KOPT-K1 (cell line): Measurements from ENCODE around the gene RHPN2.

ENCODE experiments used
- H3K27ac ChIP-seq: fragments of 200-600 bp; sonication (generic); 2 replicates; pipeline ENCODE4 v1.5.1; 2016; ENCODE audit warnings: antibody characterized with exemption, mild to moderate bottlenecking, low read depth, low read length; ENCODE audit not compliant: poor library complexity, severe bottlenecking
- H3K36me3 ChIP-seq: fragments of 200-600 bp; sonication (generic); 2 replicates; pipeline ENCODE4 v1.5.1; 2017; ENCODE audit warnings: antibody characterized with exemption, mild to moderate bottlenecking, low read length, moderate library complexity; ENCODE audit not compliant: insufficient read depth
- H3K9me3 ChIP-seq: fragments of 200-600 bp; sonication (generic); 2 replicates; pipeline ENCODE4 v1.5.1; 2017; ENCODE audit warnings: antibody characterized with exemption, low read length, mild to moderate bottlenecking; ENCODE audit not compliant: insufficient read depth, poor library complexity, severe bottlenecking

The RHPN2 gene

GRCh38 chr19:32928806-32929205 is 135.9 kb downstream of the RHPN2 start:
- peaks cover 9% of the 10 kb centered on the region for H3K9me3 ChIP-seq
- peaks cover 35% of the 10 kb centered on the region for H3K36me3 ChIP-seq
- no peak overlapping the region for H3K27ac ChIP-seq
